Activated CD8-positive, alpha-beta memory T cell treated with anti-CD3 and anti-CD28 coated beads, Interleukin-2, amount 50 U/mL, for 1 hour (primary cell): Measurements from ENCODE around the gene YIPF1.
"Not testable (repeated sequence)": the region's sequence is repeated elsewhere in the genome, so short reads cannot be mapped to it uniquely, and the experiment has no call there.

Source experiments
- DNase-seq: peaks from one replicate; pipeline ENCODE4 v3.0.0-alpha.2; 2020; ENCODE audit errors: extremely low read depth

YIPF1 gene

GRCh38 chr1:53894644-53895043 lies 5.0 kb upstream of the YIPF1 start:
- DNase-seq = no peak

GRCh38 chr1:53893999-53894636 lies 4.5 kb upstream of the YIPF1 start, which contains the start of gene DIO1:
DIO1 (plus strand) TSS chr1:53894187; CDS start chr1:53894211, 24 bp downstream.
- DNase-seq = no peak

- no peak for DNase-seq
Measured at GRCh38 chr1:53892911-53893310, 3.3 kb upstream of the YIPF1 start.

- no peak for DNase-seq
Measured at GRCh38 chr1:53891678-53892077, 2.1 kb upstream of the YIPF1 start.

GRCh38 chr1:53891018-53891417 lies 1.4 kb upstream of the YIPF1 start:
- no peak for DNase-seq

- no peak for DNase-seq
Measured at GRCh38 chr1:53890522-53890941, 935 bp upstream of the YIPF1 start.

- no peak for DNase-seq
Measured at GRCh38 chr1:53888681-53889080, 916 bp downstream of the YIPF1 start.

GRCh38 chr1:53883600-53883999 lies 6.0 kb downstream of the YIPF1 start:
- DNase-seq = not testable (repeated sequence)

- DNase-seq = not testable (repeated sequence)
Measured at GRCh38 chr1:53881853-53882252, 7.7 kb downstream of the YIPF1 start.

- no peak for DNase-seq
Measured at GRCh38 chr1:53878492-53879105, 11.0 kb downstream of the YIPF1 start.

GRCh38 chr1:53875150-53875549 lies 14.4 kb downstream of the YIPF1 start:
- DNase-seq = not testable (repeated sequence)

GRCh38 chr1:53871773-53872484 lies 17.7 kb downstream of the YIPF1 start:
- DNase-seq = no peak

- no peak for DNase-seq
Measured at GRCh38 chr1:53871221-53871620, 18.4 kb downstream of the YIPF1 start.

GRCh38 chr1:53869454-53870117 lies 20.0 kb downstream of the YIPF1 start:
- DNase-seq = no peak

GRCh38 chr1:53868565-53868964 lies 21.0 kb downstream of the YIPF1 start:
- DNase-seq = no peak

- no peak for DNase-seq
Measured at GRCh38 chr1:53862507-53862906, 27.1 kb downstream of the YIPF1 start.

- no peak for DNase-seq
Measured at GRCh38 chr1:53860967-53861411, 28.6 kb downstream of the YIPF1 start.

GRCh38 chr1:53851571-53852285 lies 37.9 kb downstream of the YIPF1 start:
- no peak for DNase-seq

- no peak for DNase-seq
Measured at GRCh38 chr1:53850082-53850673, 39.4 kb downstream of the YIPF1 start.

GRCh38 chr1:53847980-53848379 lies 41.6 kb downstream of the YIPF1 start:
- DNase-seq = no peak

GRCh38 chr1:53842347-53842746 lies 47.2 kb downstream of the YIPF1 start:
- no peak for DNase-seq
